KMS-11 (cell line): ENCODE data around the gene PRMT7.

Source experiments
- H2AFZ ChIP-seq: fragments of 200-600 bp; sonication (generic); 2 replicates; pipeline ENCODE4 v1.6.1; 2016; ENCODE audit warnings: antibody characterized with exemption, mixed run types, low read depth
- H3K27ac ChIP-seq: fragments of 200-600 bp; sonication (generic); 2 replicates; pipeline ENCODE4 v1.6.1; 2016; ENCODE audit warnings: mild to moderate bottlenecking, mixed run types
- H3K27me3 ChIP-seq: fragments of 200-600 bp; sonication (generic); 2 replicates; pipeline ENCODE4 v1.6.1; 2017; ENCODE audit warnings: mild to moderate bottlenecking, low read depth, mixed run types, moderate library complexity; ENCODE audit not compliant: insufficient read depth
- H3K36me3 ChIP-seq: fragments of 200-600 bp; sonication (generic); 2 replicates; pipeline ENCODE4 v1.6.1; 2017; ENCODE audit warnings: mild to moderate bottlenecking, mixed run types; ENCODE audit not compliant: insufficient read depth
- H3K4me1 ChIP-seq: fragments of 200-600 bp; sonication (generic); 2 replicates; pipeline ENCODE4 v1.6.1; 2016; ENCODE audit warnings: mild to moderate bottlenecking, low read depth, mixed run types; ENCODE audit not compliant: poor library complexity, severe bottlenecking
- H3K4me2 ChIP-seq: fragments of 200-600 bp; sonication (generic); 2 replicates; pipeline ENCODE4 v1.7.0; 2016; ENCODE audit warnings: mild to moderate bottlenecking, mixed run types
- H3K4me3 ChIP-seq: fragments of 200-600 bp; sonication (generic); IDR thresholded peaks from 2 replicates; pipeline ENCODE4 v1.6.1; 2017; ENCODE audit warnings: low read depth, low read length, mixed read lengths; ENCODE audit not compliant: insufficient read depth
- H3K79me2 ChIP-seq: fragments of 200-600 bp; sonication (generic); 2 replicates; pipeline ENCODE4 v1.6.1; 2016; ENCODE audit warnings: low read depth, mixed run types; ENCODE audit not compliant: insufficient read depth
- H3K9ac ChIP-seq: fragments of 200-600 bp; sonication (generic); 2 replicates; pipeline ENCODE4 v1.6.1; 2016; ENCODE audit warnings: mild to moderate bottlenecking, mixed run types
- H4K20me1 ChIP-seq: fragments of 200-600 bp; sonication (generic); 2 replicates; pipeline ENCODE4 v1.6.1; 2016; ENCODE audit warnings: mild to moderate bottlenecking, mixed run types; ENCODE audit not compliant: insufficient read depth
- CTCF ChIP-seq: fragments of 200-600 bp; sonication (generic); conservative IDR thresholded peaks from 2 replicates; pipeline ENCODE4 v1.6.1; 2017; ENCODE audit warnings: low read depth, mild to moderate bottlenecking, antibody characterized with exemption, low read length, moderate library complexity, mixed read lengths

PRMT7 gene

GRCh38 chr16:68338326-68339119 lies 27.7 kb downstream of the PRMT7 start:
- no peak overlapping the region for H3K4me2 ChIP-seq
- no peak for TF ChIP-seq CTCF
- peaks cover 17% of the 10 kb centered on the region; the same call in 1 of the 2 replicates for H3K36me3 ChIP-seq
- H3K4me3 ChIP-seq = no peak overlapping the region
- H3K9ac ChIP-seq = no peak overlapping the region
- H3K27ac ChIP-seq = no peak overlapping the region
- no peaks in the 10 kb centered on the region for H3K4me1 ChIP-seq
- H3K79me2 ChIP-seq = no peaks in the 10 kb centered on the region
- H3K27me3 ChIP-seq = no peaks in the 10 kb centered on the region
- no peak overlapping the region for H2AFZ ChIP-seq
- no peaks in the 10 kb centered on the region for H4K20me1 ChIP-seq

GRCh38 chr16:68339214-68339613 lies 28.4 kb downstream of the PRMT7 start:
- TF ChIP-seq CTCF = no peak
- Histone ChIP-seq H3K9ac (no peak overlapping the region), H3K36me3 (peaks cover 17% of the 10 kb centered on the region; the same call in 1 of the 2 replicates), H3K27me3 (no peaks in the 10 kb centered on the region), H4K20me1 (no peaks in the 10 kb centered on the region), H3K4me2 (no peak overlapping the region), H3K27ac (no peak overlapping the region), H3K79me2 (no peaks in the 10 kb centered on the region), H2AFZ (no peak overlapping the region), H3K4me3 (no peak overlapping the region), H3K4me1 (no peaks in the 10 kb centered on the region)

- no peaks in the 10 kb centered on the region for H4K20me1 ChIP-seq
- H3K9ac ChIP-seq = no peak overlapping the region
- no peak overlapping the region for H3K27ac ChIP-seq
- no peak overlapping the region for H3K4me2 ChIP-seq
- H3K4me3 ChIP-seq = no peak overlapping the region
- no peak overlapping the region for H2AFZ ChIP-seq
- no peak for TF ChIP-seq CTCF
- no peaks in the 10 kb centered on the region for H3K4me1 ChIP-seq
- H3K36me3 ChIP-seq = peaks cover 14% of the 10 kb centered on the region; the same call in 1 of the 2 replicates
- H3K79me2 ChIP-seq = no peaks in the 10 kb centered on the region
- H3K27me3 ChIP-seq = no peaks in the 10 kb centered on the region
These were observed 31.8 kb downstream of the PRMT7 start for GRCh38 chr16:68342620-68343019.

- Histone ChIP-seq H3K27me3 (no peaks in the 10 kb centered on the region), H3K27ac (no peak overlapping the region), H3K4me3 (no peak overlapping the region), H4K20me1 (no peaks in the 10 kb centered on the region), H3K4me1 (no peaks in the 10 kb centered on the region), H2AFZ (no peak overlapping the region), H3K9ac (no peak overlapping the region), H3K4me2 (no peak overlapping the region), H3K36me3 (peaks cover 11% of the 10 kb centered on the region; the same call in 1 of the 2 replicates), H3K79me2 (no peaks in the 10 kb centered on the region)
- no peak for TF ChIP-seq CTCF
These were observed 32.3 kb downstream of the PRMT7 start for GRCh38 chr16:68343137-68343536.
